Measurements from ENCODE around the gene NAMPT.
A peak's percentile ranks its signal among the peaks of the same experiment; 100 is the strongest.
"Not testable (repeated sequence)": the region's sequence is repeated elsewhere in the genome, so short reads cannot be mapped to it uniquely, and the experiment has no call there.

The NAMPT gene

GRCh38 chr7:106218546-106218945 is 66.2 kb downstream of the NAMPT start:
- TF ChIP-seq CTCF (conservative IDR thresholded peaks at IDR 0.05; ENCODE audit: low read depth, low read length): no peak
- DNase-seq (ENCODE audit: low read depth): no peak
- no peak overlapping the region for H3K4me3 ChIP-seq (ENCODE audit: low read length)

GRCh38 chr7:106216923-106217542 is 67.8 kb downstream of the NAMPT start:
- TF ChIP-seq CTCF (conservative IDR thresholded peaks at IDR 0.05; ENCODE audit: low read depth, low read length): no peak
- peak overlapping the region; percentile 7 for H3K4me3 ChIP-seq (ENCODE audit: low read length)
- no peak for DNase-seq (ENCODE audit: low read depth)

- DNase-seq (ENCODE audit: low read depth): peak; percentile 75
- H3K4me3 ChIP-seq (ENCODE audit: low read length): no peak overlapping the region
- TF ChIP-seq CTCF (conservative IDR thresholded peaks at IDR 0.05; ENCODE audit: low read depth, low read length): no peak
Observed at GRCh38 chr7:106216517-106216922, 68.3 kb downstream of the NAMPT start.

GRCh38 chr7:106215868-106216516 is 68.8 kb downstream of the NAMPT start:
- no peak for TF ChIP-seq CTCF (conservative IDR thresholded peaks at IDR 0.05; ENCODE audit: low read depth, low read length)
- DNase-seq (ENCODE audit: low read depth): no peak
- no peak overlapping the region for H3K4me3 ChIP-seq (ENCODE audit: low read length)

GRCh38 chr7:106208944-106209343 is 75.8 kb downstream of the NAMPT start:
- DNase-seq (ENCODE audit: low read depth): not testable (repeated sequence)

GRCh38 chr7:106206826-106207541 is 77.8 kb downstream of the NAMPT start:
- no peak for TF ChIP-seq CTCF (conservative IDR thresholded peaks at IDR 0.05; ENCODE audit: low read depth, low read length)
- no peak overlapping the region for H3K4me3 ChIP-seq (ENCODE audit: low read length)
- DNase-seq (ENCODE audit: low read depth): no peak

More at GRCh38 chr7:106208944-106209343, 75.8 kb downstream of the NAMPT start:
- H3K4me3 ChIP-seq (ENCODE audit: low read length): not testable (repeated sequence)

GRCh38 chr7:106205621-106206222 is 79.1 kb downstream of the NAMPT start:
- no peak for DNase-seq (ENCODE audit: low read depth)
- no peak for TF ChIP-seq CTCF (conservative IDR thresholded peaks at IDR 0.05; ENCODE audit: low read depth, low read length)
- H3K4me3 ChIP-seq (ENCODE audit: low read length): no peak overlapping the region
